ENCODE measurements around the gene SNW1. TPM values are rescaled to one million over a fixed set of nuclear protein-coding genes. Genes with fewer than 3 reads are reported as not detected.
"Not testable (repeated sequence)": the region's sequence is repeated elsewhere in the genome, so short reads cannot be mapped to it uniquely, and the experiment has no call there.

Gene SNW1
- total RNA-seq, 4 donors from 2014 or later: 39.8 to 68.4 (median 43.0) TPM

- no peak overlapping the region for H3K4me3 ChIP-seq
- no peaks in the 10 kb centered on the region for H3K4me1 ChIP-seq
- DNase-seq (ENCODE audit: low spot score in 2 of 2): no peak
- no peaks in the 10 kb centered on the region for H3K27me3 ChIP-seq
- WGBS, 2 donors: 75 to 77% methylated on average over 6 of the region's 6 CpGs
- H3K27ac ChIP-seq: no peak overlapping the region
- H3K36me3 ChIP-seq: no peaks in the 10 kb centered on the region
- H3K9me3 ChIP-seq: no peaks in the 10 kb centered on the region
- TF ChIP-seq EP300 (IDR thresholded peaks at IDR 0.05) (no peak), CTCF (IDR thresholded peaks at IDR 0.05) (no peak), POLR2A (IDR thresholded peaks at IDR 0.05) (no peak)
Observed at GRCh38 chr14:77790566-77791224, 29.7 kb upstream of the SNW1 start.

- 23 to 30% methylated on average over 4 of the region's 4 CpGs for WGBS, 2 donors
- Histone ChIP-seq H3K27me3 (no peaks in the 10 kb centered on the region), H3K4me1 (no peaks in the 10 kb centered on the region), H3K9me3 (no peaks in the 10 kb centered on the region), H3K36me3 (no peaks in the 10 kb centered on the region), H3K4me3 (no peak overlapping the region), H3K27ac (no peak overlapping the region)
- DNase-seq (ENCODE audit: low spot score in 2 of 2): no peak
- TF ChIP-seq CTCF (IDR thresholded peaks at IDR 0.05) (no peak), EP300 (IDR thresholded peaks at IDR 0.05) (no peak), POLR2A (IDR thresholded peaks at IDR 0.05) (no peak)
Observed at GRCh38 chr14:77786148-77786547, 25.2 kb upstream of the SNW1 start.

- H3K4me3 ChIP-seq: no peak overlapping the region
- no peaks in the 10 kb centered on the region for H3K9me3 ChIP-seq
- H3K27ac ChIP-seq: no peak overlapping the region
- DNase-seq (ENCODE audit: low spot score in 2 of 2): no peak
- H3K4me1 ChIP-seq: no peaks in the 10 kb centered on the region
- H3K27me3 ChIP-seq: no peaks in the 10 kb centered on the region
- TF ChIP-seq CTCF (IDR thresholded peaks at IDR 0.05): no peak
- no peak for TF ChIP-seq POLR2A (IDR thresholded peaks at IDR 0.05)
- TF ChIP-seq EP300 (IDR thresholded peaks at IDR 0.05): no peak
- H3K36me3 ChIP-seq: no peaks in the 10 kb centered on the region
Observed at GRCh38 chr14:77782202-77782601, 21.2 kb upstream of the SNW1 start.

- DNase-seq (ENCODE audit: low spot score in 2 of 2): not testable (repeated sequence)
Observed at GRCh38 chr14:77773966-77774365, 13.0 kb upstream of the SNW1 start.

GRCh38 chr14:77768442-77769069, 7.6 kb upstream of the SNW1 start:
- not testable (repeated sequence) for H3K27me3 ChIP-seq; H3K4me1 ChIP-seq; DNase-seq (ENCODE audit: low spot score in 2 of 2); H3K9me3 ChIP-seq; H3K36me3 ChIP-seq; H3K4me3 ChIP-seq
- WGBS, 2 donors: 32 to 48% methylated on average over 2 of the region's 2 CpGs
- H3K27ac ChIP-seq: peak overlapping the region in 2 of 4 donors; percentile 44 to 48

More at GRCh38 chr14:77773966-77774365, 13.0 kb upstream of the SNW1 start:
- not testable (repeated sequence) for H3K36me3 ChIP-seq, H3K27me3 ChIP-seq, H3K27ac ChIP-seq, H3K4me3 ChIP-seq, H3K4me1 ChIP-seq, H3K9me3 ChIP-seq
- WGBS, 2 donors: 76 to 86% methylated on average over 4 of the region's 4 CpGs

- H3K27ac ChIP-seq: no peak overlapping the region
- H3K9me3 ChIP-seq: no peaks in the 10 kb centered on the region
- no peaks in the 10 kb centered on the region for H3K27me3 ChIP-seq
- H3K36me3 ChIP-seq: no peaks in the 10 kb centered on the region
- no peak for DNase-seq (ENCODE audit: low spot score in 2 of 2)
- WGBS, 2 donors: 85 to 86% methylated on average over 3 of the region's 3 CpGs
- H3K4me1 ChIP-seq: peaks cover 0 to 20% (median 9%) of the 10 kb centered on the region in 4 donors
- no peak for TF ChIP-seq EP300 (IDR thresholded peaks at IDR 0.05)
- no peak for TF ChIP-seq CTCF (IDR thresholded peaks at IDR 0.05)
- TF ChIP-seq POLR2A (IDR thresholded peaks at IDR 0.05): no peak
- no peak overlapping the region for H3K4me3 ChIP-seq
Observed at GRCh38 chr14:77763978-77764377, 3.0 kb upstream of the SNW1 start.

All from tibial nerve (tissue), 4 donors.